ENCODE results near the gene RGPD8.

GRCh38 chr2:112482309-112483041, 49.0 kb upstream of the RGPD8 start:
- TF ChIP-seq CTCF (IDR thresholded peaks at IDR 0.05; ENCODE audit: borderline replicate concordance, extremely low read depth, low read length, poor library complexity, severe bottlenecking) (no peak), EZH2 (IDR thresholded peaks at IDR 0.05; ENCODE audit: borderline replicate concordance, low read depth, low read length, severe bottlenecking) (no peak)
